Subcutaneous adipose tissue (tissue), 4 donors: ENCODE measurements around the gene SLIT1. TPM values are rescaled to one million over a fixed set of nuclear protein-coding genes. Genes with fewer than 3 reads are reported as not detected.

Experiments used
- CTCF ChIP-seq: fragments of 450-650 bp; IDR thresholded peaks from one replicate; pipeline ENCODE4 v1.5.1; 2016; ENCODE audit warnings: low read depth, mild to moderate bottlenecking, control low read depth, antibody characterized with exemption, moderate library complexity
- total RNA-seq, 4 donors: library from RNA; depleted of rRNA; stranded (reverse); fragments of >200 nt; gene quantifications; one replicate each; pipeline ENCODE4 v1.1.0, GENCODE V29; 2016

The SLIT1 gene
- total RNA-seq, 4 donors from 2014 or later, result 0.19 to 0.44 (median 0.33) TPM; not detected in 1

GRCh38 chr10:97179311-97179710, 6.4 kb downstream of the SLIT1 start:
- no peak for TF ChIP-seq CTCF

DNA sequence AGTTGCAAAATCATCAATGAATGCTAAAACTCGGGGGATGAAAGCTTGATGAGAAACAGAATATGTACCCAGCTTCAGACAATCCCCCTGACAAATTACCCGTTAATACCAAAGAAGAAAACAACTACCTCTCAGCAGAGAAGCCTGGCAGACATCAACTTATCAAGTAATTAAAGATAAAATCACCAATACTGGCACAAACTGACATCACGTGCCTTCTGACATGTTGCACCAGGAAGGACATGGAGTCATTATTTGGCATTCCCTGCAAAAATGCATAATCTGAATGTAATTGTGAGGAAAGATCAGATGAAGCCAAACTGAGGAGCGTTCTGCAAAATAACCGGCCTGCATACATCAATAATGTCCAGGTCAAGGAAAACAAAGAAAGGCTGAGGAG, 7.7 kb downstream of the SLIT1 start:
- no peak for TF ChIP-seq CTCF

GRCh38 chr10:97176226-97176625, 9.5 kb downstream of the SLIT1 start:
- no peak for TF ChIP-seq CTCF

DNA sequence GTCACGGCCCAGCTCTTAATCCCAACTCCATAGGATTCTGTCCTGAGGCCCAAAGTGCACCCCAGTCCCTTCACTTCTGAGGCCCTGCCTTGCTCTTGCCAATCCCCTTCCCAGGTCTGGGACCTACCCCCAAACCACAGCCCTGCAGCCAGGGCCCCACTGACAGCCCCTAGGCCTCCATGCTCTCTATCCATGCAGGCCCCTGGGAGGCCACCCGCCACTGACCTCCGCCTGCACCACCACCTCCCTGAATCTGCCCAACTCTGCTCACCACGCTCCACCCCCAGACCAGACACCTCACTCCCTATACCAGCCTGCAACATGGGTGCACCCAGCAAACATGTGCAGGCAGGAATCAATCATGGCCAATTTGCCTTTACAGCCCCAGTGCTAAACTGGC, 10.2 kb downstream of the SLIT1 start:
- TF ChIP-seq CTCF, result no peak

GRCh38 chr10:97174941-97175340, 10.8 kb downstream of the SLIT1 start:
- TF ChIP-seq CTCF, result no peak

GRCh38 chr10:97174276-97174775, 11.4 kb downstream of the SLIT1 start:
- no peak for TF ChIP-seq CTCF

DNA sequence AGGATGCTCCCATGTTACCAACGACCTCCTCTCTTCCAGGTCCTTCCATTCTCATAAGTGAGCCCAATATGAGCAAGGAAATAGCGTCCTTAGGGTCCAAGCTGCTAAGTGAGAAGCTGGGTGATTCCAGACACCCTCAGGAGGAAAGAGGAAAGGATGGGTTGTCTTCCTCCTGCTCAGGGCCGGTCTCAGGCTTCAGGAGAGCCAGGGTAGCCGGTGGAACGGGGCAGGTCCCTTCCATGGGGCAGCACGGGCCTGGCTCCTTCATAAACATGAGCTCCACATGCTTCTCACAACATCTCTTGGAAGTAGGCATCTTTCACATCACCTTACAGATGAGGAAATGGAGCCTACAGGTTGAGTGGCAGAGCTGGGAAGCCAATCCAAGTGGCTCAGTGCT, 12.7 kb downstream of the SLIT1 start:
- no peak for TF ChIP-seq CTCF
